ENCODE results near the gene PSMA3.
A peak's percentile ranks its signal among the peaks of the same experiment; 100 is the strongest.

PSMA3 gene

DNA sequence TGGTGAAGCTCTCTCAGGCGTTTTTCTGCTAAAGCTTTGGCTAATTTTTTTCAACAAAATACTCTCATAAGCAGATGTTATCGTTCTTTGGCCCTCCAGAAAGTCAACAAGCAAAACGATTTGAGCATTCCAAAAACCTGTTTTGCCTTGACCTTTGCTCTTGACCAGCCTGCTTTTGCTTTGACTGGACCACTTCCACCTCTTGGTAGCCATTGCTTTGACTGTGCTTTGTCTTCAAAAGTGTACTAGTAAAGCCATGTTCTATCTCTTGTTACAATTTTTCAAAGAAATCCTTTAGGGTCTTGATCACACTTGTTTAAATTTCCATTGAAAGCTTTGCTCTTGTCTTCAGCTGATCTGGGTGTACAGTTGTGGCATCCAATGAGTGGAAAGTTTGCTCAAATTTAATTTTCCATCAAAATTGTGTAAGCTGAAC lies 43.0 kb downstream of the PSMA3 start:
- no peaks in the 10 kb centered on the region for H3K4me1 ChIP-seq (ENCODE audit: control insufficient read depth, insufficient read depth, low read length, poor library complexity, severe bottlenecking)
- H3K27ac ChIP-seq (ENCODE audit: low read depth, low read length, severe bottlenecking): no peak overlapping the region
- H3K36me3 ChIP-seq (ENCODE audit: control insufficient read depth, insufficient read depth, low read length): peaks cover 92% of the 10 kb centered on the region
- H3K9me3 ChIP-seq (ENCODE audit: control insufficient read depth, low read length): no peaks in the 10 kb centered on the region
- WGBS, 2 experiments (ENCODE audit: insufficient coverage in 2 of 2): 90 to 94% methylated on average over 2 to 3 of the region's 3 CpGs
- no peak overlapping the region for H3K4me3 ChIP-seq (ENCODE audit: extremely low read depth, insufficient read depth, low read length, poor library complexity, severe bottlenecking)

DNA sequence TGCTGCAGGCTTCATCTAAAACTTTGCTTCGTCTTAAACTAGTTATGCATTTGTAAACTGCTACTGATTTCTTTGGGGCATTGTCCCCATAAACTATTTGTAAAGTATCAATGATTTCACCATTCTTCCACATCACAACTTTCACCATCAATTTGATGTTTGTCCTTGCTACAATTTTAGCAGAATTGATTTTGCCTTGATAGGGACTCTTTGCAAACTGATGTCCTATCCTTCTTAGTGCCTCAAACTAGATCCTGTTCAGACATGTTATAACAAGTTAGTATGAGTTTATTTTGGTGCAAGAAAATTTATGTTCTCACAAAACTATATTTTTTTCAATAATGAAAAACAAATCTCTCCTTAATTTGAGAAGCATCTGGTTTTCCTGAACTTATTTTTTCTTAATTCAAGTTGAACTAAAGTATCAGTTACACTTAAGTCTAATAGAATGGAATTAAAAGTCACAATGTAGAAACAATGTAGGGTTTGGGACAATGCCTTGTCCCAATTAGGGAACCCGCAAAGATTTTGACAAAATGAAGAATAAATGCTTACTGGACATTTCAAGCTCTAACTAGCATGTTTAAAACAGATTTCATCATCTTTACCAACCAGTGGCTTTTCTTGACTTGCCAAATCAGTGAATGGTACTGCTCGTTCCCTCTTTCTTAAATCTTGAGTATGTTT lies 43.6 kb downstream of the PSMA3 start:
- 100% methylated on average over 2 of the region's 3 CpGs for WGBS, 2 experiments (ENCODE audit: insufficient coverage in 2 of 2)
- Histone ChIP-seq H3K9me3 (ENCODE audit: control insufficient read depth, low read length) (no peaks in the 10 kb centered on the region), H3K27ac (ENCODE audit: low read depth, low read length, severe bottlenecking) (no peak overlapping the region), H3K4me1 (ENCODE audit: control insufficient read depth, insufficient read depth, low read length, poor library complexity, severe bottlenecking) (no peaks in the 10 kb centered on the region), H3K36me3 (ENCODE audit: control insufficient read depth, insufficient read depth, low read length) (peaks cover 92% of the 10 kb centered on the region), H3K4me3 (ENCODE audit: extremely low read depth, insufficient read depth, low read length, poor library complexity, severe bottlenecking) (no peak overlapping the region)

DNA sequence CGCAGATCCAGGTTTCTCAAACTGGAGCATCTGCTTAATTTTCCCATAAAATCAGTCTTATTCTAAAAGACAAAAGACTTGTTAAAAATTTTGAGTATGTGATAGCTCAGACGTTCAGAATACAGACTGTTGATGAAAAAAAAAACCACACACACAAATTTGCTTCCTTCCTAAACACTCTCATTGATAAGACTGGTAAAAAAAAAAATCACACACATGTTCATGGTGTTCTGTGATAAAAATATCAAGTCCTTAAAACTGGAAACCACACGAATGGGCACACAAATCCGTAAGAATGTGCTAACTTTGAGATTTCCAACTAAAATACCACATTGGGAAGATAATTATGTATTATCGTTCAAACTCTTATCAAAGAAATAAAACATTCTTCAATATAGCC lies 47.0 kb downstream of the PSMA3 start:
- H3K36me3 ChIP-seq (ENCODE audit: control insufficient read depth, insufficient read depth, low read length): peaks cover 85% of the 10 kb centered on the region
- 100% methylated on average over 1 of the region's 5 CpGs; no CpG with 5 or more reads in 1 of the 2 experiments for WGBS, 2 experiments (ENCODE audit: insufficient coverage in 2 of 2)
- no peak overlapping the region for H3K4me3 ChIP-seq (ENCODE audit: extremely low read depth, insufficient read depth, low read length, poor library complexity, severe bottlenecking)
- no peaks in the 10 kb centered on the region for H3K4me1 ChIP-seq (ENCODE audit: control insufficient read depth, insufficient read depth, low read length, poor library complexity, severe bottlenecking)
- H3K27ac ChIP-seq (ENCODE audit: low read depth, low read length, severe bottlenecking): no peak overlapping the region
- no peaks in the 10 kb centered on the region for H3K9me3 ChIP-seq (ENCODE audit: control insufficient read depth, low read length)

DNA sequence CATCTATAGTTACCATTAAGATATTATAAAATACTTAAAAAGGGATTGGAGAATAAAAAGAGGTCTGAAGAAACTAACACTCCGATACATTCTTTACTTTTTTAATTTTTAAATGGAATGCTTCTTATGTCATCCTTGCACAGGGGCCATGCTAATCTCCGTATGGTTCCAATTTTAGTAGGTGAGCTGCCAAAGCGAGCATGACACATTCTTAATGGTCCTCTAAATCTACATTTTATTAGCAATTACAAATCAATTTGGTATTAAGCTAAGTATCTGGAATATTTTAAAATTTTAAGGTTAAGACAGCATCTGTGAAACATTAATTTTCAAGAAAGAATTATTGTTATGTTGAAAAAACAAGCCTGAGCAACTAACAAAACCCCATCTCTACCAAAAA lies 47.5 kb downstream of the PSMA3 start:
- no CpG with 5 or more reads among the region's 3 CpGs for WGBS, 2 experiments (ENCODE audit: insufficient coverage in 2 of 2)
- no peaks in the 10 kb centered on the region for H3K4me1 ChIP-seq (ENCODE audit: control insufficient read depth, insufficient read depth, low read length, poor library complexity, severe bottlenecking)
- peaks cover 81% of the 10 kb centered on the region for H3K36me3 ChIP-seq (ENCODE audit: control insufficient read depth, insufficient read depth, low read length)

DNA sequence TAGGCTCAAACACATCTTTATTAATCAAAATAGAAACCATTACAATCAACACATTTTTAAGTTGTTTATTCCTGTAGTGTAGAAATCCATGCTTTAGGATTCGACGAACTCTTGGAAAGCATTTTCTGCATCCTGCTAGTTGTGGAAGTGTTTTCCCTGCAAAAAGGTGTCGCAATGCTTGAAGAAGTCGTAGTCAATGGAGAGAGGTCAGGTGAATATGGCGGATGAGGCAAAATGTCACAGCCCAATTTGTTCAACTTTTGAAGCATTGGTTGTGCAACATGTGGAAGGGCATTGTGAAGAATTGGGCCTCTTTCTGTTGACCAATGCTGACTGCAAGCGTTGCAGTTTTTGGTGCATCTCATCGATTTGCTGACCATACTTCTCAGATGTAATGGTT lies 49.6 kb downstream of the PSMA3 start:
- H3K27ac ChIP-seq (ENCODE audit: low read depth, low read length, severe bottlenecking): no peak overlapping the region
- no peaks in the 10 kb centered on the region for H3K4me1 ChIP-seq (ENCODE audit: control insufficient read depth, insufficient read depth, low read length, poor library complexity, severe bottlenecking)
- H3K4me3 ChIP-seq (ENCODE audit: extremely low read depth, insufficient read depth, low read length, poor library complexity, severe bottlenecking): no peak overlapping the region
- WGBS, 2 experiments (ENCODE audit: insufficient coverage in 2 of 2): 97 to 99% methylated on average over 7 of the region's 7 CpGs
- H3K9me3 ChIP-seq (ENCODE audit: control insufficient read depth, low read length): no peaks in the 10 kb centered on the region
- peaks cover 64% of the 10 kb centered on the region for H3K36me3 ChIP-seq (ENCODE audit: control insufficient read depth, insufficient read depth, low read length)

More for the DNA sequence above, 47.5 kb downstream of the PSMA3 start:
- no peak overlapping the region for H3K4me3 ChIP-seq (ENCODE audit: extremely low read depth, insufficient read depth, low read length, poor library complexity, severe bottlenecking)
- H3K27ac ChIP-seq (ENCODE audit: low read depth, low read length, severe bottlenecking): no peak overlapping the region
- H3K9me3 ChIP-seq (ENCODE audit: control insufficient read depth, low read length): no peaks in the 10 kb centered on the region

DNA sequence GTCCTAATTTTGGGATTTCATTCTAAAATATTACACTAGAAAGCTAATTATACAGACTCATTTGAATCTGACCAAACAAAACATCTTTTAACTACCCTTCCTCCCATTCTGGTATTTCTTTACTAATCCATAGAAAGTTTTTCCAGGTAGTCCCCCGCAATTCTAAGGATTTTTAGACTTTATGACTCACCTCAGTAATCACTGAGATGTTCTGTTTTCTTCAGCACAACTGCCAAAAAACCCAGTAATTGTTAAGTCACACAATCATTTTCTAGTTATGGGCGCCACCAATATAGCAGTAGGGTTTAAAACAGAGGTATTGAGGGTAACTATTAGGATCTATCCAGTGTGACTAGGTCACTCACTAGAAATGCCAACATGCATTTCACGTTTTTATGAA lies 52.1 kb downstream of the PSMA3 start:
- Histone ChIP-seq H3K27ac (ENCODE audit: low read depth, low read length, severe bottlenecking) (no peak overlapping the region), H3K4me3 (ENCODE audit: extremely low read depth, insufficient read depth, low read length, poor library complexity, severe bottlenecking) (peak overlapping the region; percentile 86), H3K9me3 (ENCODE audit: control insufficient read depth, low read length) (no peaks in the 10 kb centered on the region), H3K36me3 (ENCODE audit: control insufficient read depth, insufficient read depth, low read length) (peaks cover 43% of the 10 kb centered on the region), H3K4me1 (ENCODE audit: control insufficient read depth, insufficient read depth, low read length, poor library complexity, severe bottlenecking) (no peaks in the 10 kb centered on the region)
- WGBS, 2 experiments (ENCODE audit: insufficient coverage in 2 of 2): 7 to 40% methylated on average over 1 to 3 of the region's 3 CpGs

DNA sequence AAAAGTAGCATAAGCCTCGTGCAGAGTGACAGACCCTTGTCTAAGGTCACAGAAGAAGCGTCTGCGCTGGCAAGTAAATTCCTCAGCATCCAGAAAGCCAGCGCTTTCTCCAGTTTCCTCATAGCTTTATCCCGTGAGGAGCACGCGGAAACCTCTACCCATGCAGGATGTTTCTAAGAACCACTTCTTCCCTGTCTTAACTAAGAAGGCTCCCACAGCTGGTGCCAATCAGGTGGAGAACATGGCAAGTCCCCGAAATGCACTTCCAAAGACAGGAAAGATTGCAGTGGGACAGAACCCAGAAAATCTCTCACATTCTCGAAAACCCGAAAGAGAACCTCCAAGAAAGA lies 52.7 kb downstream of the PSMA3 start:
- H3K4me3 ChIP-seq (ENCODE audit: extremely low read depth, insufficient read depth, low read length, poor library complexity, severe bottlenecking): peak overlapping the region; percentile 86
- H3K4me1 ChIP-seq (ENCODE audit: control insufficient read depth, insufficient read depth, low read length, poor library complexity, severe bottlenecking): no peaks in the 10 kb centered on the region
- 0% methylated on average over 7 to 10 of the region's 10 CpGs for WGBS, 2 experiments (ENCODE audit: insufficient coverage in 2 of 2)
- no peaks in the 10 kb centered on the region for H3K9me3 ChIP-seq (ENCODE audit: control insufficient read depth, low read length)
- peak overlapping the region; percentile 99 for H3K27ac ChIP-seq (ENCODE audit: low read depth, low read length, severe bottlenecking)
- peaks cover 40% of the 10 kb centered on the region for H3K36me3 ChIP-seq (ENCODE audit: control insufficient read depth, insufficient read depth, low read length)

DNA sequence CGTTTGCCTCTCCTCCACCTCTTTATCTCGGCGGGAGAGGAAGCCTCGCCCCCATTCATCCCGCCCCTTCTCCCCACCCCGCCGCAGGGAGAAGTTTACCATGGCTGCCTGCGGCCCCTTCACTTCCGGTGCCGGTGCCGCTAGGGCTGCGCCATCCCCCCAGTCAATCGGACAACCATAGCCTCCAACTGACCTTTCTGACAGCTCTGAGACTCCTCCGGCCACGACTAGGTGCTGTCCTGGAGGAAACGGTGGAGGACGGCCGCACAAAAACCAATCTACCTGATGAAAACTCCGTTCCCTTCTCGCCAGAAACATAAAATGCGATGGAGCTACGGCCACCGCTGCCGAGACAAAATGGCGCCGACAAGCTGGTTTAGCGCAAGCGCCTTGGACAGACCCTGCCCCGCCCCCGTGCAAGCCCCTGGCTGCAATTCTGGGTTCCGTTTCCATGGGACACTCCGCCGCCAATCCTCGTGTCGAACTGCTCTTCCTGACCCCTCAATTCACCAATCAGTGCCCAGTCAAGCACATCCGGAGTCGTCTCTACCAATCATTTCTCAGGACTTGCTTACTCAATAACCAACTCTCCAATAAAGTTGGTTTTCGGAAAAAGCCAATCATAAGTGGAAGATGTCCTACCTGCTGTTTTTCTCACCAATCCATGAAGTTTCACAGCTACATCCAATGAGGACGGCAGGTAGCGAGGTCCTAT lies 53.3 kb downstream of the PSMA3 start:
- Histone ChIP-seq H3K36me3 (ENCODE audit: control insufficient read depth, insufficient read depth, low read length) (peaks cover 39% of the 10 kb centered on the region), H3K9me3 (ENCODE audit: control insufficient read depth, low read length) (no peaks in the 10 kb centered on the region), H3K27ac (ENCODE audit: low read depth, low read length, severe bottlenecking) (peak overlapping the region; percentile 99), H3K4me3 (ENCODE audit: extremely low read depth, insufficient read depth, low read length, poor library complexity, severe bottlenecking) (peak overlapping the region; percentile 86), H3K4me1 (ENCODE audit: control insufficient read depth, insufficient read depth, low read length, poor library complexity, severe bottlenecking) (no peaks in the 10 kb centered on the region)
- WGBS, 2 experiments (ENCODE audit: insufficient coverage in 2 of 2): 0% methylated on average over 29 to 32 of the region's 40 CpGs

DNA sequence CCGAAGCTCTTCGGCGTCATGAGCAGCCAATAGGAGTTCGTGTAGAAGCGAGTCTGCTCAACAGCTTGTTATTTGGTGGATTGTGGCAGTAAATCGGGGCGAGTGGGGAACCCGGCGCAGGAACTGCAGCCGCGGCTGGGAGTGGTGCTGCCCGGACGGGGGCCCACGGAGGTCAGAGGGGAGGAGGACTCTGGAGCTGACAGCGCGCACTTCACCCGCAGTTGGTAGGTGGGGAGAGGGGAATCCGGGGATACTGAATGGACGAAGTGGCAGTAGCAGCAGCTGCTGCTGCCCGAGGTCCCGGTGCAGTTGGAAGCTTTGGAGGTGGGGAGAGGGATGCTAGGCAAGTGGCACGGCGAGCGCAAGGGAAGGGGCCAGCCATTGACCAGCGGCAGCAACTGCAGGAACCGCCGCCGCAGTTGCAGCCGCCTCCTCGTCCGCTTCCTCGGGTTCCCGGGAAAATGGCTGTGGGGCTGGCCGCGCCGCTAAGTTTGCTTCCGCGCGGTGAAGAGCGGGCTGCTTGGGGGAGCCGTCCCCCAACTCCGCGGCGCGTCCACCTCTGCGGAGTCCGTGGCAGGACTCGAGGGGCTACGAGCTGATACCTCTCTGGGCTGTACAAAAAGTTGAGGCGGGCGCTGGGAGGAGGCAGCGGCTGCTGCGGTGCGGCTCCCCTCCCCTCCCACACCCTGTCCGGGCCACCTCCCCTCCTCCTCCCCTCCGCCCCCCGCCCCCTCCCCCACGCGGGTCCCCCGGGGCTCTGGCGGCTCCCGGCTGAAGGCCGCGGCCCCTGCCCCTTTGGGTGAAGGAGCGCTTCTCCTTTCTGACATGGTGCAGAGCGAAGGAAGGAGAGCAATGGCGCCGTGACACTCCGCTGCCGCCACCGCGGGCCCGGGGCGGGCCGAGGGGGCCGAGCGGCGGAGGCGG lies 54.1 kb downstream of the PSMA3 start, which contains the start of gene ARID4A:
ARID4A (plus strand) TSS at position 79 of the 924 bp plus-strand sequence. CDS start 1,300 bp downstream, outside the sequence.
- H3K4me1 ChIP-seq (ENCODE audit: control insufficient read depth, insufficient read depth, low read length, poor library complexity, severe bottlenecking): no peaks in the 10 kb centered on the region
- peaks cover 38% of the 10 kb centered on the region for H3K36me3 ChIP-seq (ENCODE audit: control insufficient read depth, insufficient read depth, low read length)
- peak within 1 kb of the TSS; percentile 99 for H3K27ac ChIP-seq (ENCODE audit: low read depth, low read length, severe bottlenecking)
- peak within 1 kb of the TSS; percentile 86 for H3K4me3 ChIP-seq (ENCODE audit: extremely low read depth, insufficient read depth, low read length, poor library complexity, severe bottlenecking)
- no peaks in the 10 kb centered on the region for H3K9me3 ChIP-seq (ENCODE audit: control insufficient read depth, low read length)
- WGBS, 2 experiments (ENCODE audit: insufficient coverage in 2 of 2): 0% methylated on average over 51 to 64 of the region's 79 CpGs
